GM23338 (cell line): ENCODE results near the gene TP73. TPM values are rescaled to one million over a fixed set of nuclear protein-coding genes. Genes with fewer than 3 reads are reported as not detected.

Experiments used
- ATAC-seq: fragments of 200-7000 bp; cut with Tn5 transposase; 3 replicates; pipeline ENCODE4 v1.9.1; 2020
- DNase-seq: peaks from one replicate; pipeline ENCODE4 v3.0.0-alpha.2; 2015; ENCODE audit warnings: low spot score
- H2AFZ ChIP-seq: fragments of 200-600 bp; sonication (generic); 2 replicates; pipeline ENCODE4 v1.8.0; 2016; ENCODE audit warnings: antibody characterized with exemption, mild to moderate bottlenecking, moderate library complexity
- H3F3A ChIP-seq: fragments of 200-600 bp; sonication (generic); replicated peaks from 2 replicates; pipeline ENCODE4 v1.8.0; 2017; ENCODE audit warnings: antibody characterized with exemption, mixed run types, low read depth
- H3K27ac ChIP-seq: fragments of 200-600 bp; sonication (generic); 2 replicates; pipeline ENCODE4 v1.6.1; 2016; ENCODE audit warnings: low read depth
- H3K27me3 ChIP-seq: fragments of 200-600 bp; sonication (generic); 2 replicates; pipeline ENCODE4 v1.8.0; 2016; ENCODE audit warnings: mild to moderate bottlenecking, mixed run types, moderate library complexity; ENCODE audit not compliant: insufficient read depth
- H3K36me3 ChIP-seq: fragments of 200-600 bp; sonication (generic); 2 replicates; pipeline ENCODE4 v1.8.0; 2016; ENCODE audit warnings: mild to moderate bottlenecking; ENCODE audit not compliant: insufficient read depth
- H3K4me1 ChIP-seq: fragments of 200-600 bp; sonication (generic); 2 replicates; pipeline ENCODE4 v1.8.0; 2016; ENCODE audit warnings: mild to moderate bottlenecking, moderate library complexity; ENCODE audit not compliant: insufficient read depth
- H3K4me2 ChIP-seq: fragments of 200-600 bp; sonication (generic); 2 replicates; pipeline ENCODE4 v1.7.1; 2017; ENCODE audit warnings: mixed run types
- H3K4me3 ChIP-seq: fragments of 200-600 bp; sonication (generic); 2 replicates; pipeline ENCODE4 v1.6.1; 2016; ENCODE audit warnings: mixed run types
- H3K79me2 ChIP-seq: fragments of 200-600 bp; sonication (generic); replicated peaks from 2 replicates; pipeline ENCODE4 v1.8.0; 2017; ENCODE audit warnings: mild to moderate bottlenecking; ENCODE audit not compliant: insufficient read depth
- H3K9me2 ChIP-seq: fragments of 200-600 bp; sonication (generic); 2 replicates; pipeline ENCODE4 v1.8.0; 2017; ENCODE audit not compliant: insufficient read depth
- H4K20me1 ChIP-seq: fragments of 200-600 bp; sonication (generic); replicated peaks from 2 replicates; pipeline ENCODE4 v1.8.0; 2017; ENCODE audit warnings: mild to moderate bottlenecking; ENCODE audit not compliant: insufficient read depth
- H3K27ac Mint-ChIP-seq: 2 replicates; pipeline ENCODE4 v1.8.0; 2020; ENCODE audit warnings: inconsistent platforms, mild to moderate bottlenecking, moderate library complexity, mixed read lengths
- H3K27me3 Mint-ChIP-seq: 3 replicates; pipeline ENCODE4 v1.8.0; 2022; ENCODE audit warnings: low read depth, mild to moderate bottlenecking, moderate library complexity, mixed read lengths, inconsistent platforms; ENCODE audit not compliant: insufficient read depth, poor library complexity
- H3K36me3 Mint-ChIP-seq: 3 replicates; pipeline ENCODE4 v1.8.0; 2021; ENCODE audit warnings: low read depth, mild to moderate bottlenecking, inconsistent platforms, moderate library complexity, mixed read lengths
- H3K4me1 Mint-ChIP-seq: 3 replicates; pipeline ENCODE4 v1.8.0; 2020; ENCODE audit warnings: mild to moderate bottlenecking, inconsistent platforms, mixed read lengths
- H3K4me3 Mint-ChIP-seq: 3 replicates; pipeline ENCODE4 v1.8.0; 2021; ENCODE audit warnings: moderate library complexity, mild to moderate bottlenecking, inconsistent platforms, mixed read lengths
- H3K9me3 Mint-ChIP-seq: 3 replicates; pipeline ENCODE4 v1.8.0; 2020; ENCODE audit warnings: moderate library complexity, mild to moderate bottlenecking, inconsistent platforms, mixed read lengths
- ZNF114 ChIP-seq: fragments of 250-450 bp; sonication (Bioruptor Pico); IDR thresholded peaks from 2 replicates; pipeline ENCODE4 v1.5.0; 2020; ENCODE audit warnings: mild to moderate bottlenecking, moderate library complexity
- ZNF462 ChIP-seq: fragments of 250-450 bp; sonication (Bioruptor Pico); IDR thresholded peaks from 2 replicates; pipeline ENCODE4 v1.5.0; 2020; ENCODE audit warnings: mild to moderate bottlenecking, moderate library complexity
- polyA plus RNA-seq: library from polyadenylated mRNA; unstranded; fragments of >200 nt; fragmentation: Nextera tagmentation; extraction: Ambion mirVana; gene quantifications from 2 replicates; pipeline ENCODE4 v1.2.1, GENCODE V29; 2016
- total RNA-seq: library from RNA; depleted of rRNA; stranded (reverse); fragments of >200 nt; shearing (Covaris generic); gene quantifications from 2 replicates; pipeline ENCODE4 v1.2.3, GENCODE V29; 2014

The TP73 gene
- total and polyA plus RNA-seq, 2 experiments from 2014 or later: 1.4 to 3.4 TPM

GRCh38 chr1:3636080-3636479, 16.2 kb upstream of the TP73 start (continued):
- TF ChIP-seq ZNF462 (CRISPR knock-in tag) (no peak), ZNF114 (CRISPR knock-in tag) (no peak)

- H3K9me2 ChIP-seq: no peaks in the 10 kb centered on the region
- no peak overlapping the region for H3K4me3 ChIP-seq
- ATAC-seq (no peak), DNase-seq (no peak)
- H3K4me1 ChIP-seq: no peaks in the 10 kb centered on the region
- H4K20me1 ChIP-seq: peaks cover 3% of the 10 kb centered on the region; the same call in 1 of the 2 replicates
- no peaks in the 10 kb centered on the region for H3K9me3 Mint-ChIP-seq
- H3K4me2 ChIP-seq: no peak overlapping the region
- H3K27me3 Mint-ChIP-seq: peaks cover 3% of the 10 kb centered on the region
- peaks cover under 1% of the 10 kb centered on the region; the same call in 1 of the 2 replicates for H3K79me2 ChIP-seq
- no peak overlapping the region for H3K4me3 Mint-ChIP-seq
- H2AFZ ChIP-seq: no peak overlapping the region
- H3K4me1 Mint-ChIP-seq: peaks cover 3% of the 10 kb centered on the region; the same call in 2 of the 3 replicates
- no peaks in the 10 kb centered on the region; the same call in 1 of the 2 replicates for H3F3A ChIP-seq
- no peak overlapping the region for H3K27ac Mint-ChIP-seq
- no peak for TF ChIP-seq ZNF462 (CRISPR knock-in tag)
- TF ChIP-seq ZNF114 (CRISPR knock-in tag): no peak
- H3K36me3 ChIP-seq: peaks cover 13% of the 10 kb centered on the region; the same call in 1 of the 2 replicates
- H3K27me3 ChIP-seq: no peaks in the 10 kb centered on the region
- peaks cover 35% of the 10 kb centered on the region for H3K36me3 Mint-ChIP-seq
- no peak overlapping the region for H3K27ac ChIP-seq
These were observed 15.8 kb upstream of the TP73 start for GRCh38 chr1:3636531-3636930.
